MCF 10A (cell line): ENCODE data around the gene LDLRAP1. TPM values are rescaled to one million over a fixed set of nuclear protein-coding genes. Genes with fewer than 3 reads are reported as not detected.

Experiments
- BruUV-seq: library from RNA; stranded (reverse); fragments of 400-500 nt; replicated peaks from 2 replicates; lab custom pipeline; 2021; lab: Mats Ljungman, UMichigan
- CTCF ChIA-PET: fragments of 300-600 bp; sonication (Branson Sonifier 250); formaldehyde crosslinking; extraction: SDS; loops from one replicate; lab custom pipeline; 2021; ENCODE audit warnings: antibody characterized with exemption, inconsistent platforms; lab: Yijun Ruan, JAX
- POLR2A ChIA-PET: fragments of 300-600, 350-650 bp; sonication (Branson Sonifier 250); formaldehyde crosslinking; extraction: SDS; loops from one replicate; lab custom pipeline; 2020; ENCODE audit warnings: antibody characterized with exemption, inconsistent platforms; lab: Yijun Ruan, JAX
- DNase-seq: peaks from one replicate; pipeline ENCODE4 v3.0.0-alpha.2; 2018; ENCODE audit not compliant: unreplicated experiment
- H3K27ac Mint-ChIP-seq: one replicate; pipeline ENCODE4 v1.8.0; 2022; ENCODE audit warnings: mild to moderate bottlenecking, low read depth, mixed read lengths; ENCODE audit not compliant: unreplicated experiment
- H3K27me3 Mint-ChIP-seq: one replicate; pipeline ENCODE4 v1.8.0; 2022; ENCODE audit warnings: mixed read lengths; ENCODE audit not compliant: insufficient read depth, unreplicated experiment
- H3K36me3 Mint-ChIP-seq: one replicate; pipeline ENCODE4 v1.8.0; 2022; ENCODE audit warnings: mild to moderate bottlenecking, moderate library complexity, mixed read lengths; ENCODE audit not compliant: insufficient read depth, unreplicated experiment
- H3K4me1 Mint-ChIP-seq: one replicate; pipeline ENCODE4 v1.8.0; 2022; ENCODE audit warnings: mixed read lengths; ENCODE audit not compliant: insufficient read depth, unreplicated experiment
- H3K4me3 Mint-ChIP-seq: one replicate; pipeline ENCODE4 v1.8.0; 2022; ENCODE audit warnings: mild to moderate bottlenecking, moderate library complexity, mixed read lengths; ENCODE audit not compliant: unreplicated experiment
- H3K9me3 Mint-ChIP-seq: one replicate; pipeline ENCODE4 v1.8.0; 2022; ENCODE audit warnings: mixed read lengths; ENCODE audit not compliant: unreplicated experiment
- intact Hi-C: fragments of 100-400 bp; cut with micrococcal nuclease; formaldehyde crosslinking; loops from 2 replicates; pipeline ENCODE4 v1.14.1; 2022
- total RNA-seq: library from RNA; stranded (reverse); gene quantifications from 2 replicates; pipeline ENCODE4 v1.2.3, GENCODE V29; 2022
- TF ChIP-seq, protein P1 (sequence below): fragments of 200-600 bp; IDR thresholded peaks from one replicate; pipeline ENCODE4 v1.8.0; 2022; ENCODE audit warnings: antibody characterized with exemption, mild to moderate bottlenecking; ENCODE audit not compliant: unreplicated experiment

Gene LDLRAP1
- total RNA-seq, 1 experiment from 2014 or later = 10.3 TPM

DNA sequence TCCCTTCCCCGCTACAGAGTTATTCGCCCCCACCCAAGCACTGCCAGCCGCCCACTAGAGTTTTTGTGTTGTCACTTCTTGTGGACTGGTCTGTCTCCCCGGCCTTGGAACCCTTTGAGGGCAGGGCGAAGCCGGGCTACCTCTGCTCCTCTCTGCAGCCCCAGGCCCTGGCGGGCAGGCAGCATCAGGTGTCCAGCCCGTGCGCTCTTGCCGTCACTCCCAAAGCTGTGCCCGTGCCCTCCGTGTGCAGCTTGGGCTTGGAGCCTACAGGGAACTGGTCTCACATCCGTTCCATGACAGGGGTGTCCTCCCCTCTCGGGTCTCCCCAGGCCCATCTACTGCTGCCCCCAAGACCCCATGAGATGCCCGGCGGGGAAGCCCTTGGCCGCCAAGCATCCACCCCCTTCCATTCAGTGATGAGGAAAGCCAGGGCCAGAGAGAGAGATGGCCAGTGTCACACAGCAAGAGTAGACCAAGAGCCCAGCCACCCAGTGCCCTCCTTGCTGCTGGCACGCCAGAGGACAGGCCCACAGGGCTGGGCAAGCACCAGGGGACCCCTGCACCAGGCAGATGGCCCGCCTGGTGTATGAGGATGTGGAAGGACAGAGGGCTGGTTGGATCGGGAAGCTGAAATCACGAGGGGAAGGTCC lies 15.3 kb upstream of the LDLRAP1 start:
- no peaks in the 10 kb centered on the region for H3K36me3 Mint-ChIP-seq
- POLR2A ChIA-PET = no interaction called here
- BruUV-seq = no TSS peak

DNA sequence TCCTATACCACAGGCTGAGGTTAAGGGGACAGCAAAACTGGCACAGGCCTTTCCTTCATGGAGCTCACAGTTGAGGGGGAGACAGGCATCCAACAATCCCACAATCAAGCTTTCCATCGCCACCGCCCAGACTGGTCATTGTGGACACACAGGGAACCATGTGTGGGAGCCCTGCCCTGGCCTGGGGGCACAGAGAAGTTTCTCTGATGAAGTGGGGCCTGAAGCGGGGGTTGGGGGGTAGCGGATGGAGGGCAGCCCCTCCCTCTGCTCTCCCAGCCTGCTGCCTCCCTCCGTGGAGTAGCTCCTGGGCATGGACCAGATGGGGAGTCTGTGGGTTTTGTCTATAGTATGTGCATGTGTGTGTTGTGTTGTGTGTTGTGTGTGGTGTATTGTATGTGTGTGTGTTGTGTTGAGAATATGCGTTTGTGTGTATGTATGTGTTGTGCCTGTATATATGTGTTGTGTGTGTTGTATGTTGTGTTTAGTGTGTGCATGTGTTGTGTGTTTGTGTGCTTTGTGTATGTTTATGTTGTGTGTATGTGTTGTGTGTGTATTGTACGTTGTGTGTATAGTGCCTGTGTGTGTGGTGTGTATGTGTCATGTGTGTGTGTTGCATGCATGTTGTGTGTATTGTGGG lies 14.4 kb upstream of the LDLRAP1 start:
- ChIA-PET CTCF (interaction anchor here (0.6 to 0.8 kb wide), 2 partner anchors 41 to 269 kb away, joined by 3 to 7 read pairs; no protein-coding TSS in a partner anchor), POLR2A (no interaction called here)
- H3K4me1 Mint-ChIP-seq = no peaks in the 10 kb centered on the region
- intact Hi-C loops = loop anchor here (10.0 kb wide), 1 partner anchor 124 kb away; no protein-coding TSS in a partner anchor
- BruUV-seq = no TSS peak
- H3K9me3 Mint-ChIP-seq = peaks cover 8% of the 10 kb centered on the region
- H3K27me3 Mint-ChIP-seq = peaks cover 12% of the 10 kb centered on the region
- no peak overlapping the region for H3K4me3 Mint-ChIP-seq
- no peak overlapping the region for H3K27ac Mint-ChIP-seq
- H3K36me3 Mint-ChIP-seq = no peaks in the 10 kb centered on the region
- TF ChIP-seq, protein P1, sequence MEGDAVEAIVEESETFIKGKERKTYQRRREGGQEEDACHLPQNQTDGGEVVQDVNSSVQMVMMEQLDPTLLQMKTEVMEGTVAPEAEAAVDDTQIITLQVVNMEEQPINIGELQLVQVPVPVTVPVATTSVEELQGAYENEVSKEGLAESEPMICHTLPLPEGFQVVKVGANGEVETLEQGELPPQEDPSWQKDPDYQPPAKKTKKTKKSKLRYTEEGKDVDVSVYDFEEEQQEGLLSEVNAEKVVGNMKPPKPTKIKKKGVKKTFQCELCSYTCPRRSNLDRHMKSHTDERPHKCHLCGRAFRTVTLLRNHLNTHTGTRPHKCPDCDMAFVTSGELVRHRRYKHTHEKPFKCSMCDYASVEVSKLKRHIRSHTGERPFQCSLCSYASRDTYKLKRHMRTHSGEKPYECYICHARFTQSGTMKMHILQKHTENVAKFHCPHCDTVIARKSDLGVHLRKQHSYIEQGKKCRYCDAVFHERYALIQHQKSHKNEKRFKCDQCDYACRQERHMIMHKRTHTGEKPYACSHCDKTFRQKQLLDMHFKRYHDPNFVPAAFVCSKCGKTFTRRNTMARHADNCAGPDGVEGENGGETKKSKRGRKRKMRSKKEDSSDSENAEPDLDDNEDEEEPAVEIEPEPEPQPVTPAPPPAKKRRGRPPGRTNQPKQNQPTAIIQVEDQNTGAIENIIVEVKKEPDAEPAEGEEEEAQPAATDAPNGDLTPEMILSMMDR = no peak
- DNase-seq = no peak

More for the DNA sequence above, 15.3 kb upstream of the LDLRAP1 start:
- CTCF ChIA-PET = interaction anchor here (0.8 to 1.3 kb wide), 2 partner anchors 9 to 40 kb away, joined by 3 to 7 read pairs; no protein-coding TSS in a partner anchor
- no peak overlapping the region for H3K27ac Mint-ChIP-seq
- DNase-seq = no peak
- peaks cover 12% of the 10 kb centered on the region for H3K27me3 Mint-ChIP-seq
- H3K4me1 Mint-ChIP-seq = no peaks in the 10 kb centered on the region
- peaks cover 8% of the 10 kb centered on the region for H3K9me3 Mint-ChIP-seq
- H3K4me3 Mint-ChIP-seq = no peak overlapping the region
- intact Hi-C loops = loop anchor here (10.0 kb wide), 1 partner anchor 123 kb away; no protein-coding TSS in a partner anchor
- TF ChIP-seq, protein P1 = no peak

- ChIA-PET CTCF (interaction anchor here (0.6 kb wide), 1 partner anchor 269 kb away, joined by 3 read pairs; no protein-coding TSS in a partner anchor), POLR2A (no interaction called here)
- no TSS peak for BruUV-seq
- TF ChIP-seq, protein P1 = no peak
- no peak for DNase-seq
- no peak overlapping the region for H3K4me3 Mint-ChIP-seq
- H3K27ac Mint-ChIP-seq = no peak overlapping the region
- H3K27me3 Mint-ChIP-seq = peaks cover 12% of the 10 kb centered on the region
- H3K36me3 Mint-ChIP-seq = no peaks in the 10 kb centered on the region
- H3K9me3 Mint-ChIP-seq = peaks cover 8% of the 10 kb centered on the region
- intact Hi-C loops = loop anchor here (10.0 kb wide), 1 partner anchor 125 kb away; no protein-coding TSS in a partner anchor
- H3K4me1 Mint-ChIP-seq = no peaks in the 10 kb centered on the region
Measured at GRCh38 chr1:25529518-25530185, 13.8 kb upstream of the LDLRAP1 start.
